Forelimb muscle (tissue), 1 donor: ENCODE results near the gene WNK1. TPM values are rescaled to one million over a fixed set of nuclear protein-coding genes. Genes with fewer than 3 reads are reported as not detected.
"Not testable (repeated sequence)": the region's sequence is repeated elsewhere in the genome, so short reads cannot be mapped to it uniquely, and the experiment has no call there.

Experiments used
- DNase-seq: peaks from one replicate; pipeline ENCODE4 v3.0.0-alpha.2; 2013; ENCODE audit warnings: low read depth
- polyA plus RNA-seq: library from polyadenylated mRNA; unstranded; fragments of 120-200 nt; gene quantifications from one replicate; pipeline ENCODE4 v1.2.1, GENCODE V29; 2013; ENCODE audit not compliant: insufficient read length

WNK1 gene
- polyA plus RNA-seq, 1 donor = 65.0 TPM

DNA sequence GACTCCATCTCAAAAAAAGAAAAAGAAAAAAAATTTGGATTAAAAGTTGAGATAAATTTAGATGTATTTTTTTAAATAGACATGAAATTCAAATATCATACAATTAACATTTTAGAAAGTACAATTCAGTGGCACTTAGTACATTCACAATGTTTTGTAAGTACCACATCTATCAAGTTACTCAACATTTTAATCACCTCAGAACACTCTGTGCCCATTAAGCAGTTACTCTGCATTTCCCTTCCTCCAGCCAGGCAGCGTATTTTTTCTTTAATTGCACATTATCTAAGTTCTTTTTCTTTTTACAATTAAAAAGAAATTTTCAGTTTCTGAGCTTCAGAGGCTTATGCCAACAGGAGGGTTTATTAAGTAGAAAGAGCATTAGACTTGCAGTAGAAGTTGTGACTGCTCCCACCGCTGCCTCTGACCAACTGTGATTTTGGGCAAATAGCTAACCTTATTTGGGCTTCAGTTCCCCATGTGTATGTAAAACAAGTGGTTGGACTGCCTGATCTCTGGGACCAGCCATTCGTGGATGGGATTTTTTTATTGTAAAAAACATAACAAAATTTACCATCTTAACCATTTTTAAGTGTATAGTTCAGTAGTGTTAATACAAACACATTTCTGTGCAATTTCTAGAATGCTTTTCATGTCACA is 65.7 kb downstream of the WNK1 start:
- no peak for DNase-seq

DNA sequence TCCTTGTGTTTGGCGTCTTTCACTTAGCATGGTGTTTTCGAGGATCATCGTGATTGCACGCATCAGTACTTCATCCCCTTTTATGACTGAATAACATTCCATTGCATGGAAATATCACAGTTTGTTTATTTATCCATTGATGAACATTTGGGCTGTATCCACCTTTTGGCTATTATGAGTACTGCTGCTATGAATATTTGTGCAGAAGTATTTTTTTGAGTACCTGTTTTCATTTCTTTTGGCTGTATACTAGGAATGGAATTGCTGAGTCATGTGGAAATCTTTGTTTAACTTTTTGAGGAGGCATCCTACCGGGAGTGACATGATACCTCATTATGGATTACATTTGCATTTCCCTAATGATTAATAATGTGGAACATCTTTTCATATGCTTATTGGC is 66.4 kb downstream of the WNK1 start:
- no peak for DNase-seq

DNA sequence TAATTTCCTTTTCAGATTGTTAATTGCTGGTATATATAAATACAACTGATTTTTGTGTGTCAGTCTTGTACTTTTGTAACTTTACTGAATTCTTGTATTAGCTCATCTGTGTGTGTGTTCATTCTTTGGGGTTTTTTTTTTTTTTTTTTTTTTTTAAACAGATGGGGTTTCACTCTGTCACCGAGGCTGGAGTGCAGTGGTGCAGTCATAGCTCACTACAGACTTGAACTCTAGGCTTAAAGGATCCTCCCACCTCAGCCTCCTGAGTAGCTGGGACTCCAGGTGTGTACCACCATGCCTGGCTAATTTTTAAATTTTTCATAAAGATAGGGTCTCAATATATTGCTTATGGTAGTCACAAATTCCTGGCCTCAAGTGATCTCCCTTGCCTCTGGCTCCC is 68.0 kb downstream of the WNK1 start:
- DNase-seq = no peak

DNA sequence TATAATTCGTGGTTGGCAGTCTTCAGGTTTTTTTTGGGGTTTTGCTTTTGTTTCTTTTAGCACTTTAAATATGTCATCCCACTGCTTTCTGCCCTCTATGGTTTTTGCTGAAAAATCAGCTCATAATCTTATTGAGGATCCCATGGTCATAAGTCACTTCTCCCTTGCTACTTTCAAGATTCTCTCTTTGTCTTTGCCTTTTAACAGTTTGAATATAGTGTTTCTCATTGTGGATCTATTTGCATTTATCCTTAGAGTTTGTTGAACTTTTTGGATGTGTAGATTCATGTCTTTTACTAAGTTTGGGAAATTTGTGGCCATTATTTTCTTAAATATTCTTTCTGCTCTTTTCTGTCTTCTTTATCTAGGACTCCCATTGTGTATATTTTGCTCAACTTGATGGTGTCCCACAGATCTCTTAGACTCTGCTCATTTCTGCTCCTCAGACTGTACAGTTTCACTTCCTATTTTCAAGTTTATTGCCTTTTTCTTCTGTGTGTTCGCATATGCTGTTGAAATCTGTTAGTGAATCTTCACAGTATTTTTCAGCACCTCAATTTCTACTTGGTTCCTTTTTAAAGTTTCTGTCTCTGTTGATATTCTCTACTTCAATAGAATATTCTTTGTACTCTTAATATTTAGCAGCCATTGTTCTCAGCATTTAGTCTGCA is 70.8 kb downstream of the WNK1 start:
- no peak for DNase-seq

DNA sequence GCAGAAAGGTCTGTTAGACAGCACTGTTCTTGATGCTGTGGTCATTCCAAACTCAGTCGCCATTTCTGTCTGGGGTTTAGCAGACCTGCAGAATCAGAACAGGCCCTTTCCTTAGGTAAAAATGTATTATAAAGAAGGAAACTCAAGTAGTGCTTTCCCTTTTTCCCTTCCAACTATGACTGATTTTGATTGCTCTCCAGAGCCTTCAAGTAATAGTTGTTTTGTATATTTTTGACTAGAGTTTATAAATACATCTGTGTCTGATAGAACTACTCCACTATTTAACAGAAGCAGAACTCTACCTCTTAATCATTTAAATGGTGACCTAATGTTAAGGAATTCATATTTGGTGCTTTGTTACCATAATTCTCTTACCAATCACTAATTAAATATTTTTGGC is 74.0 kb downstream of the WNK1 start:
- DNase-seq = no peak

DNA sequence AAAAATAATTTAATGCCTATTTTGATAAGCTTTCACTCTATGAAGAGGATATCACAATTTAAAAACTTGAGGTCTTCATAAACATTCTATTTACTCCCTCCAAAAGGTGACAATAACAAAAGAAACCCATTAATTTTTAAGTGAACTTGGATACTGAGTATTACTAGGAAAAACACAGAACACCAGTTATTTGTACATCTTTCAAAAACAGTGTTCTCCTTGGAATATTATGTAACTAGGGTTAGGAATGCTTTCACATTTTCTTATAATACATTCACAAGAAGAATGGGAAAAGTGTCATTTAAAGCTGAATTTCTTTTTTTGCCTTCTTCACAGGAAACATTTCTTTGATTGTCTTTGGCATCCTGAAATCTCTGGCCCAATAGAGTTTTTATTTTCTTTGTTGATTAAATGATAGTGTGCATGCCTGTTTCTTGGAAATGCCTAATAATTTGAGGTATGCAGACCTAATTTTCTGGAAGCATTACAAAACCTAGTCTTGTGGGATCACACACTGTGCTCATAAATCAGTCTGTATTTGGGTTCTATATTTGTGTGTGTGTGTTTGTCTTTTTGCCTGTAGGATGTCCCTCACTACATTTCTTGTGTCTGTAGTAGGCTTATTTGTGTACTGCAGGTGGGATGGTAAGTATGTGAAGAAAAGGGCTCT is 76.5 kb downstream of the WNK1 start:
- no peak for DNase-seq

DNA sequence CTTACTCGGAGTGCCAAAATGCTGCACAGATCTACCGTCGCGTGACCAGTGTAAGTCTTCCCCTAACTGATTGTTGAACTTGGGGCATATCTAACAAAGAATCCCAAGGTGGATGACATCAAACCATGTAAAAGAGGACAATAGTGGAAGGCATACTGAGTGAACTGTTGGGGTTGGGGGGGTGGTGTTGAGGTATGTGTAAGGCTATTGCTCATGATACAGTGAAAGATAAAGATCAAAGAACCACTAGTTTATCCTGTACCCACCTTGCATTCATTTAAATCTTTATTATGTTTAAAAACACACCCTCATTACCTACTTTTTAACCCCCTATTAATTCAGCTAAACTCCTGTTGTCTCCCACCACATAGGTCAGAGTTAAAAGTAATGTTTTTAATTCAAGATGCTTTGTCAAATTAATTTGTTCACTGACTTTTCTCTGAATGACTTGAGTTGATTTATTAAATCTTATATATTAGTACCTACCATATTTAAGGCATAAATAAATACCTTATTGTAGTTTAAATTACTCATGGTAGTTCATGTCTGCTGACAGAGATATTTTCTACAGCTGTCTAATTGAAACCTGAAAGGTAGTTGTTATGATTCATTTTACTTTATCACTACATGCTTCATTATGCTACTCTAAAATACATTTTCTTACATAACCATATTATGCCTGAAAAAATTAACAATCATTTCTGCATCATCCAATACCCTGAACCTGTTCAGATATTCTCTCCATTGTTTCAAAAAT is 77.9 kb downstream of the WNK1 start:
- DNase-seq = no peak

DNA sequence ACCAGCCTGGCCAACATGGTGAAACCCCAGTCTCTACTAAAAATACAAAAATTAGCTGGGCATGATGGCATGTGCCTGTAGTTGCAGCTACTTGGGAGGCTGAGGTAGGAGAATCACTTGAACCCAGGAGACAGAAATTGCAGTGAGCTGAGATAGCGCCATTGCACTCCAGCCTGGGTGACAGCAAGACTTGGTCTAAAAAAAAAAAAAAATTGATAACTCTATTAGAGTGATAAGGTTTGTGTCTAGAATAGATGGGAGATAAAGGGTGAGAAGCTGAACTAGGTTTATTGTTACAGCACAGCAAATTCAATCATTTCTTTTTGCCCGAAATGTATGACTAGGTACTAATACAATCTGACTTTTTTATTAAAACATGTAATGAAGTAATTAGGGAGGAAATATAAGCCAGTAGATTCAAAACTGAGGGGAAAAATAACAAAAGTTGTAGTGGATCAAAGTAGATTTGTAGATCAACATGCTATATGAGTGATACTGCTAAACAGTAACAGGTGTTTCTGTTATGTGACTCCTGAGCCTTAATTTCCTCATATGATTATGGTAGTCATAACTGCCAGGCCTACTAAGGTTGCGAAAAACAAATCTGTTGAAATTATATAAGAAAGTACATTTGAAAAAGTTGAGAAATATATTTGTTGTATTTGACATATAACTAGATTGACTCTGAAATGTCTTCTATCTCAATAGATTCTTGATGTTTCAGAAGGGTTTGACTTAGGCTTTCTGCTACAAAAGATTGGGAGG is 83.6 kb downstream of the WNK1 start:
- DNase-seq = no peak

DNA sequence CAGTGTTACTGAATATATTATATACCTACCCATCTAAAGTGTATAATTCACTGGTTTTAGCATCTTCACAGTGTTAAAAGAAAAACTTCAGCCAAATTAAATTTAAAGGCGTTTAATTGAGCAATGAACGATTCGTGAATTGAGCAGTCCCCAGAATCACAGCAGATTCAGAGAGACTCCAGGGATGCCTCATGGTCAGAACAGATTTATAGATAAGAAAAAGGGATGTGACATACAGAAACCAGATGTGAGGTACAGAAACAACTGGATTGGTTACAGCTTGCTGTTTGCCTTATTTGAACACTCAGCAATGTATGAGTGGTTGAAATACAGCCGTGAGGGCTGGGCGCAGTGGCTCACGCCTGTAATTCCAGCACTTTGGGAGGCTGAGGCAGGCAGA is 84.6 kb downstream of the WNK1 start:
- DNase-seq = no peak

DNA sequence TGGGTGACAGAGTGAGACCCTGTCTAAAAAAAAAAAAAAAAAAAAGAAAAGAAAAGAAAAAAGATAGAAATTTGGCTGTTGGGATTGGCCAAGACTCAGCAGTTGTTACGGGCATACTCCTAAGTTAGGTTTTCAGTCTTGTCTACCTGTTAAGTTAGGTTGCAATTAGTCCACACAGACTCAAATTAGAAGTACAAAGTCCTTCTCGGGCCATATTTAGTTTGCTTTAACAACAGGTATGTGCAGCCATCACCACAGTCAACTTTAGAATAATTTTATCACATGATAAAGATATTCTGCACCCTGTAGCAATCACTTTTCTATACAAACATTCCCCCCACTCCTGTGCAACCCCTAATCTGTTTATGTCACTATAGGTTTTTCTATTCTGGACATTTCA is 85.2 kb downstream of the WNK1 start:
- DNase-seq = no peak

DNA sequence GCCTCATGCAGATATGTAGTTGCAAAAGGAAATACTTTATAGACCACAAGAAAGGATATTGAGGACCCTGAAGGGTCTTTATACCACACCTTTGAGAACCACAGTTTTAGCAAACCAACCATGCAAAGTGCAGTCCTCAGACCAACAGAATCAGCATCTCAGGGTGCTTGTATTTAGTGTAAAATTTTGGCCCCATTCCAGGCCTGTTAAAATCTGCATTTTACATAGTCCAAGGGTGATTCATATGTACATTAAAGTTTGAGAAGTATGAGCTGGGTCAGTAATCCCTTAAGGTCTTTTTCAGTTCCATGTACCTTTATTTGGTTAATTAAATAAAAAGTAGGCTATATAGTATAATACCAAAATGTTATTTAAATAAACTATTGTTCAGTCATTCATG is 91.2 kb downstream of the WNK1 start:
- DNase-seq = no peak

DNA sequence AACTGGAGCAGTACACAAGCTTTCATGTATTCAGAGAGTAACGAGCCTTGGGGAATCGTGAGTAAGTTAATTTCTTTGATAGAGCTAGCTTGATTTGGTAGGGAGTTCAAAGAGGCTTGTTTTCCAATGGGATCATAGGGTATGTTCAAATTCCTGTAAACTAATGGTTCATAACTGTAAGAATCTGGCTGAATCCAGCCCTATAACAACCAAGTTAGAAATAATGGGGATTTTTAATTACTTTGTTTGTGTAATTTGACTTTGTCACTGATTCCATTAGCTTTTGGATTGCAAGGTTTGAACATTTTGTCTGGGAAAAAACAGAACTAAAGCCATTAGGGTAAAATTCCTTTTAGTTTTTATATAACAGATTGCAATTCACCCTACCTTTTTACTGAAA is 94.0 kb downstream of the WNK1 start:
- DNase-seq = no peak

DNA sequence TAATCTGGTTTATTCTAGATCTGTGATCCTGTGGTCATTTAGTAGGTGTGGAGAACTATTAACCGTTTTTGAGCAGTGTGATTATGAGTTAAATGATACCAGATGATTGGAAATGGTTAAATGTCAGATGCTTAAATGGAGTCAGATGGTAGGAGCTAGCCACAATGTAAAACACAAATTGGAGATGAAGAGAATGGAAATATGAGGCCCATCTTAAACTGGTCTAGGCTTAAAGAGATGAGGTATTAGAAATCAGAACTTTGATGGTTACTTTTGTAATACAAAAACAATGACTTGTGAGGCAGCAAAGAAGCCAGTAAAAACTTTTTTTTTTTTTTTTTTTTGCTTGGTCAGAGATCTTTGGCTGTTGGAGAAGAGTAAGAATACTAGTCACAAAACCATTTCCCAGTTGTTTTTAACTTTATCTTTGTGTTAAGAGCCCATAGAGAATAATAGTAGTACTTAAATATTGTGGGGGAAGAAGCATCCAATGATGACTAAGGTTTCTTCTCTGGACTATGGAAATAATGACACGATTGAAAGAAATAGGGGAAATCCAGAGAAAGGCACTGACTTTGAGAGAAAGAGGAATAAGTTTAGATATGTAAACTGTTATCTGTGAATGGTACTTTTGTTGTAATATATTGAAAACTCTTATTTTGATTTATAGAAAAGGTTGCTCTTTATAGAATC is 95.9 kb downstream of the WNK1 start:
- no peak for DNase-seq

DNA sequence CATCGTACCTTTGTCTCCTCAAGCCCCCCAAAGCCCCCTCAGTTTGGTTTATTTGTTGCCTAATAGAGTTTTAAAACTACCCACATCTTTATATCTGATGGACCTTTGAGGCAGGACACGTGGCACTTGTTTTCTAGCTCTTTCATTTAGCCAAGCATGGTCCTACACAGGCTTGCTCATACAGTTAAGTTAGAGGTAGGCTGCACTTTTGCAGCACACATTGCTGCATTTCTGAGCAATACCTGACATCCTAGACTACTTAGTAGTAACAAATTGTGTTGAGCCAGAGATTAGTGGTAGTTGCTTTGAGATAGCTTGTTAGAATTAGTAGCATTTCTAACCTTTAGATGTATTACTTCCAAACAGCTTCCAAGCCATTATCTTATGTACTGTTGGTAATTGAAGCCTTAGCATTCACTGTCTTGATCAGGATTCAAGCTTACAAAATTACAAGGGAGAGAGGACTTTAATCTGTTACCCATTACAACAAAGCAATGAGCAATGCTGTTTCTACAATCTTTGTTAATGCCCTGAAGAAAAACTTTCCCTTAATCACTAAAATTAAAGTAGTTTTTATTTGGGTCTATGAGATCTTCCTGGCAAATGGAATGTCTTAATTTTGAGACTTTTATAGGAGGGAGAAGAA is 96.6 kb downstream of the WNK1 start:
- DNase-seq = no peak

DNA sequence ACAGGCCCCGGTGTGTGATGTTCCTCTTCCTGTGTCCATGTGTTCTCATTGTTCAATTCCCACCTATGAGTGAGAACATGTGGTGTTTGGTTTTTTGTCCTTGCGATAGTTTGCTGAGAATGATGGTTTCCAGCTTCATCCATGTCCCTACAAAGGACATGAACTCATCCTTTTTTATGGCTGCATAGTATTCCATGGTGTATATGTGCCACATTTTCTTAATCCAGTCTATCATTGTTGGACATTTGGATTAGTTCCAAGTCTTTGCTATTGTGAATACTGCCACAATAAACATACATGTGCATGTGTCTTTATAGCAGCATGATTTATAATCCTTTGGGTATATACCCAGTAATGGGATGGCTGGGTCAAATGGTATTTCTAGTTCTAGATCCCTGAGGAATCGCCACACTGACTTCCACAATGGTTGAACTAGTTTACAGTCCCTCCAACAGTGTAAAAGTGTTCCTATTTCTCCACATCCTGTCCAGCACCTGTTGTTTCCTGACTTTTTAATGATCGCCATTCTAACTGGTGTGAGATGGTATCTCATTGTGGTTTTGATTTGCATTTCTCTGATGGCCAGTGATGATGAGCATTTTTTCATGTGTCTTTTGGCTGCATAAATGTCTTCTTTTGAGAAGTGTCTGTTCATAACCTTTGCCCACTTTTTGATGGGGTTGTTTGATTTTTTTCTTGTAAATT is 97.5 kb downstream of the WNK1 start:
- not testable (repeated sequence) for DNase-seq

DNA sequence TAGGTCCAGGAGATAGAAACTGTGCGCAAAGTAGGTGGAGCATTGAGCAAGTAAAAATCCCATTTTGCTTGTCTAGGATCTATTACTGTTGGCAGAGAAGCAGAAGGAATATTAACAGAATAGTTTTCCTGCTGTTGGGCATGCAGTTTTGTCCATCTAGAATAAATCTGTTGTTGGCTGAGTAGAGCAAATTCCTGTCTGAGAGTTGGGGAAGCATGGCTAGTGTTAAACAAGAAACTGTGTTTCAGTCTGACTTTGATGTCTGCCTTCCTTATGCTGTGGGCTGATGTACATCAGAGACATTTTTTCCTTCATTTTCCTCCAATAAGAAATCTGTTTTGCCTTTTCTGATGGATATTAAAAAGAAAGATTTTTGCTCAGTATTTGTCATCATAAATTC is 99.0 kb downstream of the WNK1 start:
- no peak for DNase-seq

DNA sequence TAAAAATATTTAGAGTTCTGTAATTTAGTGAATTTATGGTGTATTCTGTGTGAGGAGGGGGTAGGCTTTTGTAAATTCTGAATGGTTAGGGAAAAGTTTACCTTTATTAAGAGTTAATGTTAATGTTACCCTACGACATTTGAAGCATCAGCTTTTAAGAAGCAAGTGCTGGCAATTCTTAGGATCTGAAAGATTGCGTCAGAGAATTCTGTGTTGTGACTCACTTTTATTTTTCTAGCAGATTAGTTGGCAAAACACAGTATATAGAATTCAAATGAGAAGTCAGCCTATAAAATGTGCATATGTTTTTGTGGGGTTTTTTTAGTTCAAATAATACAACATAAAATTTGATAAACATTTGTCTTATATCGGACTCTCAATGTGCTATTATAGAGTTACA is 99.5 kb downstream of the WNK1 start:
- no peak for DNase-seq

DNA sequence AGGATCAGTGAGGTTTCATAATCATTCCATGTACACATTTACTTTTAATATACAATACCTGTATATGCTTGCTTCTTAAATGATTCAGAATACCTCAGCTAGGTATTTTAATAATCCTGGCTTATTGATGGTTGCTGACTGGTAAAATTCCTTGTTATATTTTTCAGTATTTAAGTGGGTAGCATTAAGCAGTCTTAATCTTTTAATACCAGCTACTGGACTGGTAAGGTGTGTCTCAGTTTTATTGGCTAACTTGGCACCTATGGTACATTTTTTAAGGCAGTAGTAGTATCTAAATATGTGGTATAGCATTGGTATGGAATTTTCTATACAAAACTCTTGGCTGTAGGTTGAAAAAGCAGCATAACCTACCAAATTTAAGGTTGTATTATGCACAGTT is 100.5 kb downstream of the WNK1 start:
- no peak for DNase-seq

DNA sequence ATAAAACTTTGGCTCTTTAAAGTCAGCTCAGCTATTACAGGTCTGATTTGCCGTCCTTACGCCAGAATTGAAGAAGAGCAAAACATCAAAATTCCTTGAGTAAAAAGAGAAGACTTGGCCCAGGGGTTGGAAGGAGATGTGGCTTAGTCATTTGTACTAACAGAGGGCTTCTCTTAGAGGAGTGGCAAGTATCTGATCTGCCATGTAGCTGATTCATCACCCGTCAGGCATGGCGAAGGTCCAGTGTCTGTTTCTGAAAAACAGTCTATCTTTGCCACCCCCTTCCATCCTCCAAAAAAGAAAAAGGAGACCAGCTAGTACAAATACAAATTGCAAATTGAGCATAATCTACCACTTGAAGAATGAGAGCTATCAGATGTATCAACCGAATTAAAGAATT is 105.2 kb downstream of the WNK1 start:
- DNase-seq = no peak

DNA sequence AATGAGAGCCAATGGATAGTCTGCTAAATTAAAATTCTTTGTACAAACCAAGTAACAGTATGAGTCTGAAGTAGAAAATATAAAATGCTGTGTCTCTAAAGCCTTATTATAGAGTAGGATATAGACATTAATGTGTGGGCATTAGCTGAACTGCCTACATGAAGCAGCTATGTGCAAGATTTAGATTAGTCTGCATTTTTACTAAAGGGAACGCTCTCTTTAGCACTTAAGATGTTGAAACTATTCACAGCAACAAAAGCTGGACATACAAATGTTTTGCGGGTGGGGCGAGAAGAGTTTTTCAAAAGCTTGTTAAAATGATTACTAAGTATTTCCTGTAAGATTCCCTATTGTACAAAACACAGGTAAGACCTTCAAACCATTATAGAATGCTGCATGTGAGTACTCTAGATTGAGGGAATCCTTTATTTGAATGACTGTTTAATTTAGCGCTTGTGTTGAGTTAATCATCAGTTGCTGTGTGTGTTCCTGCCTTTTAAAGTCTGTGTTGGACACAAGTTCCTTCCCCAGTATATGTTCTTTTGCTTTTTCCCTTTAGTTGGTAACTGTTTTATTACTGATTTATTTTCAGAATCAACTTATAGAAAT is 110.0 kb downstream of the WNK1 start:
- DNase-seq = no peak
